Testis (tissue), 3 donors: ENCODE results near the gene ARL3. TPM values are rescaled to one million over a fixed set of nuclear protein-coding genes. Genes with fewer than 3 reads are reported as not detected.

Experiments
- DNase-seq: peaks from one replicate; pipeline ENCODE4 v3.0.0-alpha.2; 2019
- H3K27ac ChIP-seq, 2 donors: fragments of 200-600 bp; sonication (generic); one replicate each; pipeline ENCODE4 v1.5.1; 2019
- H3K27me3 ChIP-seq: fragments of 200-600 bp; sonication (generic); one replicate; pipeline ENCODE4 v1.5.1; 2019
- H3K36me3 ChIP-seq: fragments of 200-600 bp; sonication (generic); one replicate; pipeline ENCODE4 v1.5.1; 2017; ENCODE audit warnings: low read depth; ENCODE audit errors: missing control alignments
- H3K4me1 ChIP-seq: fragments of 200-600 bp; sonication (generic); one replicate; pipeline ENCODE4 v1.5.1; 2019
- H3K4me3 ChIP-seq, 2 donors: fragments of 200-600 bp; sonication (generic); one replicate each; pipeline ENCODE4 v1.5.1; 2017 to 2019
- H3K9me3 ChIP-seq: fragments of 200-600 bp; sonication (generic); one replicate; pipeline ENCODE4 v1.5.1; 2017
- CTCF ChIP-seq, 3 experiments: fragments of 450-650 bp in 2 of 3; fragments of 200-600 bp in 1 of 3; sonication (generic) in 1 of 3; IDR thresholded peaks; one replicate each; pipeline ENCODE4 v1.5.1; 2016 to 2019; ENCODE audit warnings: antibody characterized with exemption in 3 of 3, mild to moderate bottlenecking in 2 of 3, moderate library complexity in 1 of 3
- POLR2A ChIP-seq: fragments of 450-650 bp; IDR thresholded peaks from one replicate; pipeline ENCODE4 v1.6.1; 2017; ENCODE audit warnings: antibody characterized with exemption, mild to moderate bottlenecking, moderate library complexity
- WGBS, 2 donors: methylation state at CpG; one replicate each; pipeline ENCODE4 v1.1.5; 2018; 5-methylcytosine and 5-hydroxymethylcytosine counted together
- intact Hi-C: fragments of 100-400 bp; cut with DNase I; formaldehyde crosslinking; loops from one replicate; pipeline ENCODE4 v1.15.1; 2023; ENCODE audit warnings: low total_unique reads
- polyA plus RNA-seq: library from polyadenylated mRNA; stranded (reverse); fragments of 350-450 nt; fragmentation: Illumina TruSeq; extraction: RNeasy Lipid Tissue Mini Kit (QIAGEN cat#74804); gene quantifications from one replicate; pipeline ENCODE4 v1.2.3, GENCODE V29; 2014; ENCODE audit warnings: low read depth, low replicate concordance; ENCODE audit not compliant: insufficient read depth
- total RNA-seq, 2 donors: library from RNA; depleted of rRNA; stranded (reverse); fragments of >200 nt; gene quantifications; one replicate each; pipeline ENCODE4 v1.2.3, GENCODE V29; 2016

ARL3 gene
- total and polyA plus RNA-seq, 3 donors from 2014 or later = 10.8 to 25.2 (median 10.9) TPM

- Histone ChIP-seq H3K36me3 (no peaks in the 10 kb centered on the region), H3K4me3 (no peak overlapping the region), H3K27ac (peak overlapping the region; percentile 39 to 68), H3K27me3 (no peaks in the 10 kb centered on the region), H3K4me1 (peaks cover 77% of the 10 kb centered on the region), H3K9me3 (no peaks in the 10 kb centered on the region)
- TF ChIP-seq POLR2A = no peak
- DNase-seq = peak; percentile 90
- intact Hi-C loops = no loop called here
- 25 to 37% methylated on average over 5 of the region's 5 CpGs for WGBS, 2 donors
These were observed 81.6 kb downstream of the ARL3 start for GRCh38 chr10:102632394-102633111.

GRCh38 chr10:102631525-102632393 is 82.4 kb downstream of the ARL3 start:
- H3K4me1 ChIP-seq = peaks cover 85% of the 10 kb centered on the region
- WGBS, 2 donors = 80 to 96% methylated on average over 8 to 10 of the region's 10 CpGs
- H3K27ac ChIP-seq = no peak overlapping the region
- no peak for DNase-seq
- no peaks in the 10 kb centered on the region for H3K9me3 ChIP-seq
- TF ChIP-seq CTCF (IDR thresholded peaks at IDR 0.05) (no peak), POLR2A (no peak)
- H3K27me3 ChIP-seq = no peaks in the 10 kb centered on the region
- H3K4me3 ChIP-seq = no peak overlapping the region
- intact Hi-C loops = no loop called here
- H3K36me3 ChIP-seq = no peaks in the 10 kb centered on the region

- Histone ChIP-seq H3K36me3 (no peaks in the 10 kb centered on the region), H3K27me3 (no peaks in the 10 kb centered on the region), H3K4me1 (peaks cover 96% of the 10 kb centered on the region), H3K9me3 (no peaks in the 10 kb centered on the region), H3K27ac (peak overlapping the region in 1 of 2 donors; percentile 84), H3K4me3 (no peak overlapping the region)
- no peak for DNase-seq
- WGBS, 2 donors = 64 to 76% methylated on average over 6 of the region's 6 CpGs
- TF ChIP-seq POLR2A = no peak
- no peak for TF ChIP-seq CTCF (IDR thresholded peaks at IDR 0.05)
- intact Hi-C loops = no loop called here
These were observed 83.5 kb downstream of the ARL3 start for GRCh38 chr10:102630663-102631062.

- no peaks in the 10 kb centered on the region for H3K9me3 ChIP-seq
- H3K27me3 ChIP-seq = no peaks in the 10 kb centered on the region
- H3K4me3 ChIP-seq = no peak overlapping the region
- H3K27ac ChIP-seq = peak overlapping the region; percentile 16 to 84
- no peak for DNase-seq
- WGBS, 2 donors = 59 to 65% methylated on average over 12 to 22 of the region's 22 CpGs
- intact Hi-C loops = no loop called here
- no peaks in the 10 kb centered on the region for H3K36me3 ChIP-seq
- H3K4me1 ChIP-seq = peaks cover 100% of the 10 kb centered on the region
- TF ChIP-seq CTCF (IDR thresholded peaks at IDR 0.05) (no peak), POLR2A (no peak)
These were observed 84.3 kb downstream of the ARL3 start for GRCh38 chr10:102629661-102630614.
